Aorta (tissue), 5 donors: ENCODE data around the gene COQ5. TPM values are rescaled to one million over a fixed set of nuclear protein-coding genes. Genes with fewer than 3 reads are reported as not detected.

Source experiments
- ATAC-seq: fragments of 200-7000 bp; cut with Tn5 transposase; one replicate; pipeline ENCODE4 v1.9.1; 2022; ENCODE audit warnings: moderate library complexity; ENCODE audit not compliant: low FRiP score
- DNase-seq, 2 donors: peaks; one replicate each; pipeline ENCODE4 v3.0.0-alpha.2; 2020
- H3K27ac ChIP-seq, 2 donors: one replicate each; pipeline ENCODE4 v1.5.1; 2013; ENCODE audit warnings: low read length in 2 of 2, mild to moderate bottlenecking in 2 of 2, moderate library complexity in 2 of 2, control low read depth in 1 of 2, inconsistent platforms in 1 of 2, low read depth in 1 of 2
- H3K27me3 ChIP-seq, 2 donors: one replicate each; pipeline ENCODE4 v1.6.1; 2013; ENCODE audit warnings: control low read depth in 1 of 2, low read length in 1 of 2, mild to moderate bottlenecking in 1 of 2, moderate library complexity in 1 of 2; ENCODE audit not compliant: insufficient read depth in 2 of 2, control insufficient read depth in 1 of 2
- H3K36me3 ChIP-seq, 2 donors: one replicate each; pipeline ENCODE4 v1.6.1; 2013; ENCODE audit warnings: control low read depth in 1 of 2, low read length in 1 of 2, mild to moderate bottlenecking in 1 of 2; ENCODE audit not compliant: insufficient read depth in 2 of 2, control insufficient read depth in 1 of 2
- H3K4me1 ChIP-seq, 2 donors: one replicate each; pipeline ENCODE4 v1.6.1; 2013; ENCODE audit warnings: low read length in 2 of 2, control low read depth in 1 of 2, mild to moderate bottlenecking in 1 of 2, moderate library complexity in 1 of 2; ENCODE audit not compliant: insufficient read depth in 2 of 2, control insufficient read depth in 1 of 2
- H3K4me3 ChIP-seq, 2 donors: one replicate each; pipeline ENCODE4 v1.5.1; 2013; ENCODE audit warnings: low read length in 2 of 2, control low read depth in 1 of 2, mild to moderate bottlenecking in 1 of 2
- H3K9me3 ChIP-seq: one replicate; pipeline ENCODE4 v1.6.1; 2013; ENCODE audit warnings: mild to moderate bottlenecking, low read length; ENCODE audit not compliant: control insufficient read depth
- WGBS, 2 donors: extraction: QIAGEN DNeasy Blood & Tissue Kit; methylation state at CpG; one replicate each; pipeline ENCODE4 v1.1.7; 2013; 5-methylcytosine and 5-hydroxymethylcytosine counted together
- intact Hi-C, 2 donors: fragments of 100-400 bp; cut with DNase I; formaldehyde crosslinking; loops; one replicate each; pipeline versions ENCODE4 v1.14.2 to v1.15.0; 2022
- polyA plus RNA-seq, 2 donors: library from polyadenylated mRNA; stranded (reverse); fragments of 200-250 nt; gene quantifications; one replicate each; pipeline ENCODE4 v1.2.3, GENCODE V29; 2013
- total RNA-seq, 2 donors: library from RNA; stranded (reverse); fragmentation: NEBNext Ultra II Directional; extraction: Animal tissue kit (Norgen Biotek cat#: 25700); gene quantifications; one replicate each; pipeline ENCODE4 v1.2.1, GENCODE V29; 2021
- donor health status: healthy with polysubstance abuse.
- donor health status: Bipolar disorder and iron deficiency.
- donor health status: DM: no; HTN: no; CAD: no.
- donor health status: DM: no; HTN: no; CAD: no.
- donor health status: DM: yes; HTN: yes; CAD: no.

COQ5 gene
- total and polyA plus RNA-seq, 4 donors: 12.0 to 26.0 (median 21.6) TPM

DNA sequence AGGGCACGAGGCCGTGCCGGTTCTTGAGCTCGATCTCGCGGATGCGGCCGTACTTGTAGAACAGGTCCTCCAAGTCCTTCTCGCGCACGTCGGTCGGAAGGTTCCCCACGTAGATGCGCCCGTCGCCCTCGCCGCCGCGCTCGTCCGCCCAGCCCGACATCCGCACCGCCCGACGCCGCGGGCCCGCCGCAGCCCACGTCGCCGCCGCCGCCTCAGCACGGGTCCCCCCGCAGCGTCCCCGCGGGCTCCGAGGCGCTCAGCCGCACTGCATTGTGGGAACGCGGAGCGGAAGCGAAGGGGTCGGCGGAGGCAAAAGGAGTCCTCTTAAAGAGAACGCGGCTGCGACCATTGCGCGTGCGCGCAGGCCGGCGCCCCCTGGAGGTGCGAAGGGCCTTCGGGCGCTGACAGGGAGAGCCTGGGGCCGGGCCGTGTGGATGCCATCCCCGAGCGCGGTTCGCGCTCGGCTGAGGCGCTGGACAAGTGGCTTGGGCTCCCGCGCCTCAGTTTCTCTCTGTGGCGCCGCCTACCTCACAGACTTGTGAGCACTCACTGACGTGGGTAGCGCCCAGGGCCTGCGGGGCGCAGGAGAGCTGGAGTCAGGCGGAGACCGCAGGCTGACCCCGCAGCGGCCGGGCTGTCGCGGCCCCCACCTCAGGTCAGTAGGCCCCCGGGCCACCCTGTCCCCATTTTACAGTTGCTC is 59.4 kb downstream of the COQ5 start, which contains the start of gene SRSF9:
TSS of gene SRSF9 (minus strand) at position 299 of the 700 bp plus-strand sequence. CDS start at position 160, 139 bp downstream.
- peak; percentile 97 to 99 for DNase-seq
- Histone ChIP-seq H3K9me3 (no peaks in the 10 kb centered on the region), H3K4me3 (peak within 1 kb of the TSS; percentile 92 to 93), H3K27me3 (no peaks in the 10 kb centered on the region), H3K4me1 (no peaks in the 10 kb centered on the region), H3K27ac (peak within 1 kb of the TSS in 1 of 2 donors; percentile 94), H3K36me3 (no peaks in the 10 kb centered on the region)
- 0% methylated on average over 69 to 88 of the region's 88 CpGs for WGBS, 2 donors
- intact Hi-C loops: loop anchor here in 1 of 2 donors (2.0 kb wide), 1 partner anchor 59 kb away; the partner anchor contains the start of gene COQ5
- peak; percentile 98 for ATAC-seq

DNA sequence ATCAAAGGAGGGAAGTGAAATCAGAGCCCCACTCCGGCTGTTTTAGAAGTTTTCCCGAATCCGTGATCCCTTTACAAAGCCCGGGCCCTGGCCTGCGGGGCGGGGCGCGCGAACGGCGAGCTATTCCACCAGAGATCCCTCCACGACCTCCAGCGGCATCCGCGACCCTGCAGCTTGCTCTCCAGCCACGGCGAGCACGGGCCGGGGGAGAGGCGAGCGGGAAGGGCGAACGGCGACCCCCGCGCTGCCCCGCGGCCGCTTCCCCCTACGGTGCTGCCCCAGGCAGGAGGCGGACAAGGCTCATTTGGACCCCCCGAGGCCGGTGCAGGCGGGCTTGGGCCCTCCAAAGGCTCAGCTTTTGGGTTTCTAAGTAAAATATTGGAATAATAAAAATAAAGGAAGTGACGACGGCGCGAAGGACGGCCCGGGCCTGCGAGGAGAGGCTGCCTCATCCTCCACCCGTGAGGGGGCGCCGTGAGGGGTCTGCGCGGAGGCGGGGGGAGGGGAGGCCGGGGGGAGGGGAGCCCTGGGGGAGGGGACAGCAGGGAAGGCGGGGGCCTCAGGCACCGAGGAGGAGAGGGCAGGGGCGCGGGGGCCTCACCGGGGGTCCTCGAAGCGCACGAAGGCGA is 60.0 kb downstream of the COQ5 start:
- intact Hi-C loops: no loop called here
- H3K4me1 ChIP-seq: no peaks in the 10 kb centered on the region
- peak overlapping the region in 1 of 2 donors; percentile 94 for H3K27ac ChIP-seq
- peaks cover 0 to under 1% of the 10 kb centered on the region in 2 donors for H3K36me3 ChIP-seq
- ATAC-seq: peak; percentile 52
- H3K4me3 ChIP-seq: peak overlapping the region; percentile 92 to 93
- no peaks in the 10 kb centered on the region for H3K27me3 ChIP-seq
- no peaks in the 10 kb centered on the region for H3K9me3 ChIP-seq
- WGBS, 2 donors: 0 to 1% methylated on average over 48 to 57 of the region's 57 CpGs
- peak; percentile 57 to 82 for DNase-seq

DNA sequence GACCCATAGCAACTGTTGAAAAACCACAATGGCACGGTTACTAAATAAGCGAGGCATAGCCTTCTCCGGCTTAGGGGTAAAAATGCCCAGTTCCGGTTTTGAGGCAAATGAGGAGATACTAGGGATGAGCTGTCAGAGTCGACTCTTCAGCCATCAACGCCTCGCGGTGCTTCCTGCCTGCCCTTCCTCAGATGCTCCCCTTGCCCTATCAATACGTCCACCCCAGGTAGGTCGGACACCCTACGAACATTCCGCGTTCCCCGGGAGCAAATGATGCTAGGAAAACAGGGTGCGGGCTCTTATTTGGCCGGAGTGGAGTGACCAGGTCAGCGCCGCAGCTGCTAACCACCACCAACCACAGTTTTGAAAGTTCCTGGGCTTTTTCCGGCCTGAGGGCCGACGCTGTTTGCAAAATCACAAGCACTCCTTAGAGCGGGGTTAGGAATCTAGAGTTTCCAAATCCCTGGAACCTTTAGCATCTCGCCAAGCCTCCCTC is 60.6 kb downstream of the COQ5 start:
- Histone ChIP-seq H3K27me3 (no peaks in the 10 kb centered on the region), H3K4me1 (no peaks in the 10 kb centered on the region), H3K4me3 (peak overlapping the region; percentile 92 to 93), H3K27ac (peak overlapping the region in 1 of 2 donors; percentile 94), H3K36me3 (peaks cover 2 to 4% of the 10 kb centered on the region in 2 donors), H3K9me3 (no peaks in the 10 kb centered on the region)
- intact Hi-C loops: no loop called here
- 1 to 2% methylated on average over 23 of the region's 23 CpGs for WGBS, 2 donors
- DNase-seq: peak; percentile 52 to 78
- ATAC-seq: peak; percentile 1

DNA sequence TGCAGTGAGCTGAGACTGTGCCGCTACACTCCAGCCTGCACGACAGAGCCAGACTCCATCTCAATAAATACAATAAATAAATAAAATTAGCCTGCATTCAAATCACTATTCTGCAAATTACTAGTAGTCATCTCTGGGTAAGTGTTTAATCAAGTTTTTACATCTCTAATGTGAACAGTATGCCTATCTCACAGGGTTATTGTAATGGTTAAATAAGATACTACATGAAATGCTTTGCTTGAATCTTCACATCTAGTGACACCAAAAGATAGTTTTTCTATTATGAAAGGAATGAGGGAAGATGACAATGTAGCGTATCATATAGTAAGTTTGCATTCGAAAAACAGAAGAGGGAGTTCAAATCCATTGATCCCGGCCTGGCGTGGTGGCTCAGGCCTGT is 61.5 kb downstream of the COQ5 start:
- Histone ChIP-seq H3K4me1 (no peaks in the 10 kb centered on the region), H3K4me3 (no peak overlapping the region), H3K27me3 (no peaks in the 10 kb centered on the region), H3K9me3 (no peaks in the 10 kb centered on the region), H3K27ac (no peak overlapping the region), H3K36me3 (peaks cover 8 to 9% of the 10 kb centered on the region in 2 donors)
- no peak for DNase-seq
- intact Hi-C loops: no loop called here
- ATAC-seq: no peak
- WGBS, 2 donors: 91 to 93% methylated on average over 6 of the region's 6 CpGs

DNA sequence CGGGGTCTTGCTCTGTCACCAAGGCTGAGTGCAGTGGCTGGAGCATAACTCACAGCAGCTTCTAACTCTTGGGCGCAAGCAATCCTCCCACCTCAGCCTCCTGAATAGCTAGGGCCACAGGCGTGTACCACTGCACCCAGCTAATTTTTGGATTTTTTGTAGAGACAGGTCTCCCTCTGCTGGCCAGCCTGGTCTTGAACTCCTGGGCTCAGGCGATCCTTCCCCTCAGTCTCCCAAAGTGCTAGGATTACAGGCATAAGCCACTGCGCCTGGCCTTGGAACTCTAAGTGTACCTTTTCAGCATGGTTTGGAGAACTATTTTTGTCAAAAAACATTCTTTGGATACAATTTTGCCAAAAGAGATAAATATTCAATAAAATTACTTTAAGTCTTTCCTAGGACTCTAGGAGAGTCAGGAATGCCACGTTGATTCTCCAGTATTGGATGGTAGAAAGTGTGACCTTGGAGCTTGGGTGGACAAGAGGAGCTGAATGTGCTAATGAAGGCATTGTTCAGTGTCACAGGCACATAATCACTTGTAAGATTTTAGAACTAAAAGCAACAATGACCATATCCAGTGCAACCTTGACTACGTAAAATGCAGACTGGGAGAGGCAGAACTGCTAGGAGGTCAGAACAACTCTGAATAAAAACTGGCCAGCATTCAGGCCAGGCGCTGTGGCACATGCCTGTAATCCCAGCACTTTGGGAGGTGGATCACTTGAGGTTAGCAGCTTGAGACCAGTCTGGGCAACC is 62.2 kb downstream of the COQ5 start:
- H3K36me3 ChIP-seq: peaks cover 8 to 10% of the 10 kb centered on the region in 2 donors
- no peak overlapping the region for H3K27ac ChIP-seq
- no peak overlapping the region for H3K4me3 ChIP-seq
- no peaks in the 10 kb centered on the region for H3K27me3 ChIP-seq
- no peaks in the 10 kb centered on the region for H3K4me1 ChIP-seq
- no peaks in the 10 kb centered on the region for H3K9me3 ChIP-seq
- DNase-seq (no peak), ATAC-seq (no peak)
- intact Hi-C loops: no loop called here
- WGBS, 2 donors: 49 to 52% methylated on average over 8 of the region's 8 CpGs

DNA sequence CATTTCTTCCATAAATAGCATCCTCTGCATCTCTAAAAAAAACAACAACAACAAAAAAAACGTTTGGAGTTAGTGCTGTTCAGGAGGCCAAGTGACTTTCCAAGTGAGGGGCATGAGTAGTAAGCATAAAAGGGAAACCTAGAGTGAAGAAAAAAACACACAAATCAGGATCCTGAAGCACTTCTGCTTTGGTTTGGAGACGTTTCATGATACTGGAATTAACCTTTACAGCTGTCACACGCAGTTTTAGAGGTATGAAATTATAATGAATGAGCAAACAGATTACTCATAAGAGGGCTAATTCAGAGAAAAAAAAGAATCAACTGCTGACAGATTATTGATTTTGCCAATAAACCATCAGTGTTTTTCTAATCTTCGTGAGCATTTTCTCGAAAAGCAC is 63.2 kb downstream of the COQ5 start:
- ATAC-seq: no peak
- DNase-seq: no peak
- 43 to 47% methylated on average over 5 of the region's 5 CpGs for WGBS, 2 donors

DNA sequence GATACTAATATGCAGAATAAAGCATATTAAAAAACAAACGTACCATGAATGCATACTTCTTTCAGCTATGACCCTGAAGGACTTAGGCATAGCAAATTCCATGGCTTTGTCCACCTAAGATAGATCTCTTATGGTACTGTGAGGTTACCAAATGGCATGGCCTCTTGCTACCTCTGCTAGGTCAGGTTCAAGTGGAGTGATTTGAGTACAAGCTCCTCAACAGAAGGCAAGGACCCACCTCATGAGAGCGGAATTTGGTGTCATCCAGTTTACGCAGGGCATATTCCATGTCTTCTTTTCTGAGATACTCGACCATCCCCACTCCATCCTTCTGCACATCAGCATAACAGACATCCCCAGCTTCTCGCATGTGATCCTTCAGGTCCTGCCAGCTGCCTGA is 65.2 kb downstream of the COQ5 start:
- intact Hi-C loops: no loop called here
- 80 to 83% methylated on average over 5 of the region's 5 CpGs for WGBS, 2 donors

More for the DNA sequence above, 63.2 kb downstream of the COQ5 start:
- no peaks in the 10 kb centered on the region for H3K9me3 ChIP-seq
- intact Hi-C loops: no loop called here
- peaks cover 8 to 11% of the 10 kb centered on the region in 2 donors for H3K36me3 ChIP-seq
- no peak overlapping the region for H3K4me3 ChIP-seq
- no peaks in the 10 kb centered on the region for H3K27me3 ChIP-seq
- H3K27ac ChIP-seq: no peak overlapping the region
- no peaks in the 10 kb centered on the region for H3K4me1 ChIP-seq

DNA sequence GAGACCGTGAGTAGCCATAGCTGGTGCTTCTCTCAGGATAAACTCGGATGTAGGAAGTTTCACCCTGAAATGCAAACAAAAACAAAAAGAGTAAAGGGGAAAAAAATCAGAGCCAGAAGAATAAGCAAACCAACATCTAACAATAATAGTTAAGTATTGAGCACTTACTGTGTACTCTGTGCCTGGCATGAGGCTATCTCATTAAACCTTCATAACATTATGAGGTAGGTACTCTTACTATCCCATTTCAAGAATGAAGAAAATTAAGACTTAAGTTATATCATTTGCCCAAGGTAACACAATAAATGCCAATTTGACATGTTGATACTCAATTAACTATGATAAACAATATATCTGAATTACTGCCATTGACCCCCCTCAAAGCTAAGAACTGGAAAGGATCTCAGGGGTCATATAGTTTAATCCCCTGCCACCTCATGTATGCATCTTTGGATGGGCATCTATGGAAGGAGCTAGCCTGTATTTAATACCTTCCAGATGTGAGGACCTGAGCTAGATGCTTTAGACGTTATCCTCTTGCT is 66.8 kb downstream of the COQ5 start:
- Histone ChIP-seq H3K27me3 (no peaks in the 10 kb centered on the region), H3K4me3 (no peak overlapping the region), H3K4me1 (no peaks in the 10 kb centered on the region), H3K36me3 (peaks cover 15 to 16% of the 10 kb centered on the region in 2 donors), H3K9me3 (no peaks in the 10 kb centered on the region), H3K27ac (no peak overlapping the region)
- intact Hi-C loops: no loop called here
- whole genome bisulfite sequencing, 2 donors: 67 to 69% methylated on average over 3 of the region's 3 CpGs
- DNase-seq (no peak), ATAC-seq (no peak)

More for the DNA sequence above, 65.2 kb downstream of the COQ5 start:
- no peak overlapping the region for H3K27ac ChIP-seq
- H3K9me3 ChIP-seq: no peaks in the 10 kb centered on the region
- DNase-seq (no peak), ATAC-seq (no peak)
- H3K36me3 ChIP-seq: peaks cover 12 to 16% of the 10 kb centered on the region in 2 donors
- no peaks in the 10 kb centered on the region for H3K4me1 ChIP-seq
- H3K4me3 ChIP-seq: no peak overlapping the region
- no peaks in the 10 kb centered on the region for H3K27me3 ChIP-seq
